Measurements from ENCODE around the gene NPC1L1.

DNA sequence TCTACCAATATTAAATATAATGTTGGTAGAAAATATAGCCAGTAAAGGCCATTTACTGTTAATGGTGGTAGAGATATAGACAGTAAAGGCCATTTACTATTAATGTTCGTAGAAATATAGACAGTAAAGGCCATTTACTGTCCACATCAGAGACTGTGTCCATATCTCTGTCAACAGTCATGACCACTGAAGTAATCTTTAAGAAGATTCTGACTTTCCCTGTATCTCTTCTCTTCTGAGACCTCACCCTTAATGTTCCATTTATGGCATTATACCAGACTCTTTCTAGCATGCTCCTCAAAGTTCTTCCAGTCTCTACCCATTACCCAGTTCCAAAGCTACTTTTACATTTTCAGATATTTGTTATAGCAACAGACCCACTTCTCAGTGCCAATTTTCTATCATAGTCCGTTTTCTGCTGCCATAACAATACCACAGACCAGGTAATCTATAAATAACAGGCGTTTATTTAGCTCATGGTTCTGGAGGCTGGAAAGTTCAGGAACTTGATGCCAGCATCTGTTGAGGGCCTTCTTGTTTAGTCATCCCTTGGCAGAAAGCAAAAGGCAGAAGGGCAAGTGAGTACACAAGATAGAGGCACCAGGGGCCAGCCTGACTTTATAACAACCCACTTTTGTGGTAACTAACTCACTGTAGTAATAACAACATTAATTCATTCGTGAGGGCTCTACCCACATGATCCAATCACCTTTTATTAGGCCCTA is 42.7 kb downstream of the NPC1L1 start:
- TF ChIP-seq, protein P1, sequence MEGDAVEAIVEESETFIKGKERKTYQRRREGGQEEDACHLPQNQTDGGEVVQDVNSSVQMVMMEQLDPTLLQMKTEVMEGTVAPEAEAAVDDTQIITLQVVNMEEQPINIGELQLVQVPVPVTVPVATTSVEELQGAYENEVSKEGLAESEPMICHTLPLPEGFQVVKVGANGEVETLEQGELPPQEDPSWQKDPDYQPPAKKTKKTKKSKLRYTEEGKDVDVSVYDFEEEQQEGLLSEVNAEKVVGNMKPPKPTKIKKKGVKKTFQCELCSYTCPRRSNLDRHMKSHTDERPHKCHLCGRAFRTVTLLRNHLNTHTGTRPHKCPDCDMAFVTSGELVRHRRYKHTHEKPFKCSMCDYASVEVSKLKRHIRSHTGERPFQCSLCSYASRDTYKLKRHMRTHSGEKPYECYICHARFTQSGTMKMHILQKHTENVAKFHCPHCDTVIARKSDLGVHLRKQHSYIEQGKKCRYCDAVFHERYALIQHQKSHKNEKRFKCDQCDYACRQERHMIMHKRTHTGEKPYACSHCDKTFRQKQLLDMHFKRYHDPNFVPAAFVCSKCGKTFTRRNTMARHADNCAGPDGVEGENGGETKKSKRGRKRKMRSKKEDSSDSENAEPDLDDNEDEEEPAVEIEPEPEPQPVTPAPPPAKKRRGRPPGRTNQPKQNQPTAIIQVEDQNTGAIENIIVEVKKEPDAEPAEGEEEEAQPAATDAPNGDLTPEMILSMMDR (conservative IDR thresholded peaks at IDR 0.05; ENCODE audit: low read depth, low read length), result no peak
- TF ChIP-seq EZH2phosphoT487 (IDR thresholded peaks at IDR 0.05; ENCODE audit: borderline replicate concordance, low read length) (no peak), EZH2 (IDR thresholded peaks at IDR 0.05; ENCODE audit: low read length, unreplicated experiment) (no peak)
